ENCODE results near the gene FAM83D. TPM values are rescaled to one million over a fixed set of nuclear protein-coding genes. Genes with fewer than 3 reads are reported as not detected.
A peak's percentile ranks its signal among the peaks of the same experiment; 100 is the strongest.

The FAM83D gene
- polyA plus RNA-seq, 1 donor from 2014 or later = 0.48 TPM

DNA sequence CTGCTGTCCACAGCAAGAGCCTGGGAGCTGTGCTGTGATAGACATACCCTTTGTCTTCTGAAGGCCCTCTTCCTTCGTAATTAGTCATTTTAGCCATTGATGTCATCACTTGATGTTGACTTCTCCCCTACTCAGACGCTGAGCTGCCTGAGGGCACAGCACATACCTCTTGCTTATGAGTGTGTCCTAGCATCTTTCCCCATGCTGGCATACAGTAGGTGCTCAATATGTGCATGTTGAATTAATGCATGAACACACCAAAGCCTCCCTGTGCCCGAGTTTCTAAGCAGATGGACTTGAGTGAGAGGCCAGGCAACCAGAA lies 35.8 kb upstream of the FAM83D start:
- no peaks in the 10 kb centered on the region for H3F3A ChIP-seq (ENCODE audit: insufficient read depth, low read length, poor library complexity, severe bottlenecking)
- H4K20me1 ChIP-seq (ENCODE audit: insufficient read depth) = no peaks in the 10 kb centered on the region
- H3K27me3 ChIP-seq (ENCODE audit: insufficient read depth, low read depth, low read length) = peaks cover 7% of the 10 kb centered on the region
- TF ChIP-seq SMC3 (conservative IDR thresholded peaks at IDR 0.05; ENCODE audit: poor library complexity) (no peak), MXI1 (conservative IDR thresholded peaks at IDR 0.05; ENCODE audit: poor library complexity, severe bottlenecking) (no peak), EP300 (conservative IDR thresholded peaks at IDR 0.05; ENCODE audit: poor library complexity, severe bottlenecking) (no peak), TAF1 (IDR thresholded peaks at IDR 0.05; ENCODE audit: low read depth) (no peak), RAD21 (conservative IDR thresholded peaks at IDR 0.05) (no peak), POLR2AphosphoS5 (IDR thresholded peaks at IDR 0.05) (no peak), EZH2 (IDR thresholded peaks at IDR 0.05; ENCODE audit: borderline replicate concordance, insufficient read depth, low read length, poor library complexity, severe bottlenecking) (no peak)
- TF ChIP-seq, protein P1, sequence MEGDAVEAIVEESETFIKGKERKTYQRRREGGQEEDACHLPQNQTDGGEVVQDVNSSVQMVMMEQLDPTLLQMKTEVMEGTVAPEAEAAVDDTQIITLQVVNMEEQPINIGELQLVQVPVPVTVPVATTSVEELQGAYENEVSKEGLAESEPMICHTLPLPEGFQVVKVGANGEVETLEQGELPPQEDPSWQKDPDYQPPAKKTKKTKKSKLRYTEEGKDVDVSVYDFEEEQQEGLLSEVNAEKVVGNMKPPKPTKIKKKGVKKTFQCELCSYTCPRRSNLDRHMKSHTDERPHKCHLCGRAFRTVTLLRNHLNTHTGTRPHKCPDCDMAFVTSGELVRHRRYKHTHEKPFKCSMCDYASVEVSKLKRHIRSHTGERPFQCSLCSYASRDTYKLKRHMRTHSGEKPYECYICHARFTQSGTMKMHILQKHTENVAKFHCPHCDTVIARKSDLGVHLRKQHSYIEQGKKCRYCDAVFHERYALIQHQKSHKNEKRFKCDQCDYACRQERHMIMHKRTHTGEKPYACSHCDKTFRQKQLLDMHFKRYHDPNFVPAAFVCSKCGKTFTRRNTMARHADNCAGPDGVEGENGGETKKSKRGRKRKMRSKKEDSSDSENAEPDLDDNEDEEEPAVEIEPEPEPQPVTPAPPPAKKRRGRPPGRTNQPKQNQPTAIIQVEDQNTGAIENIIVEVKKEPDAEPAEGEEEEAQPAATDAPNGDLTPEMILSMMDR (IDR thresholded peaks at IDR 0.05; ENCODE audit: poor library complexity, severe bottlenecking) = no peak
- TF ChIP-seq, protein P2, sequence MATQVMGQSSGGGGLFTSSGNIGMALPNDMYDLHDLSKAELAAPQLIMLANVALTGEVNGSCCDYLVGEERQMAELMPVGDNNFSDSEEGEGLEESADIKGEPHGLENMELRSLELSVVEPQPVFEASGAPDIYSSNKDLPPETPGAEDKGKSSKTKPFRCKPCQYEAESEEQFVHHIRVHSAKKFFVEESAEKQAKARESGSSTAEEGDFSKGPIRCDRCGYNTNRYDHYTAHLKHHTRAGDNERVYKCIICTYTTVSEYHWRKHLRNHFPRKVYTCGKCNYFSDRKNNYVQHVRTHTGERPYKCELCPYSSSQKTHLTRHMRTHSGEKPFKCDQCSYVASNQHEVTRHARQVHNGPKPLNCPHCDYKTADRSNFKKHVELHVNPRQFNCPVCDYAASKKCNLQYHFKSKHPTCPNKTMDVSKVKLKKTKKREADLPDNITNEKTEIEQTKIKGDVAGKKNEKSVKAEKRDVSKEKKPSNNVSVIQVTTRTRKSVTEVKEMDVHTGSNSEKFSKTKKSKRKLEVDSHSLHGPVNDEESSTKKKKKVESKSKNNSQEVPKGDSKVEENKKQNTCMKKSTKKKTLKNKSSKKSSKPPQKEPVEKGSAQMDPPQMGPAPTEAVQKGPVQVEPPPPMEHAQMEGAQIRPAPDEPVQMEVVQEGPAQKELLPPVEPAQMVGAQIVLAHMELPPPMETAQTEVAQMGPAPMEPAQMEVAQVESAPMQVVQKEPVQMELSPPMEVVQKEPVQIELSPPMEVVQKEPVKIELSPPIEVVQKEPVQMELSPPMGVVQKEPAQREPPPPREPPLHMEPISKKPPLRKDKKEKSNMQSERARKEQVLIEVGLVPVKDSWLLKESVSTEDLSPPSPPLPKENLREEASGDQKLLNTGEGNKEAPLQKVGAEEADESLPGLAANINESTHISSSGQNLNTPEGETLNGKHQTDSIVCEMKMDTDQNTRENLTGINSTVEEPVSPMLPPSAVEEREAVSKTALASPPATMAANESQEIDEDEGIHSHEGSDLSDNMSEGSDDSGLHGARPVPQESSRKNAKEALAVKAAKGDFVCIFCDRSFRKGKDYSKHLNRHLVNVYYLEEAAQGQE (IDR thresholded peaks at IDR 0.05; ENCODE audit: borderline replicate concordance) = no peak
- H3K9ac ChIP-seq (ENCODE audit: low read length) = no peak overlapping the region
- no peak overlapping the region for H3K27ac ChIP-seq (ENCODE audit: low read length)
- no peak overlapping the region for H3K4me3 ChIP-seq (ENCODE audit: low read length)
- H3K4me2 ChIP-seq (ENCODE audit: low read length) = no peak overlapping the region
- no peaks in the 10 kb centered on the region for H3K36me3 ChIP-seq (ENCODE audit: insufficient read depth, low read length)
- H3K9me3 ChIP-seq (ENCODE audit: low read length) = no peaks in the 10 kb centered on the region
- no peaks in the 10 kb centered on the region for H3K79me2 ChIP-seq (replicated peaks; ENCODE audit: insufficient read depth, low read length)
- H3K9me2 ChIP-seq (ENCODE audit: insufficient read depth, low read length) = no peaks in the 10 kb centered on the region
- no peak overlapping the region for H2AFZ ChIP-seq (ENCODE audit: low read depth, low read length)

DNA sequence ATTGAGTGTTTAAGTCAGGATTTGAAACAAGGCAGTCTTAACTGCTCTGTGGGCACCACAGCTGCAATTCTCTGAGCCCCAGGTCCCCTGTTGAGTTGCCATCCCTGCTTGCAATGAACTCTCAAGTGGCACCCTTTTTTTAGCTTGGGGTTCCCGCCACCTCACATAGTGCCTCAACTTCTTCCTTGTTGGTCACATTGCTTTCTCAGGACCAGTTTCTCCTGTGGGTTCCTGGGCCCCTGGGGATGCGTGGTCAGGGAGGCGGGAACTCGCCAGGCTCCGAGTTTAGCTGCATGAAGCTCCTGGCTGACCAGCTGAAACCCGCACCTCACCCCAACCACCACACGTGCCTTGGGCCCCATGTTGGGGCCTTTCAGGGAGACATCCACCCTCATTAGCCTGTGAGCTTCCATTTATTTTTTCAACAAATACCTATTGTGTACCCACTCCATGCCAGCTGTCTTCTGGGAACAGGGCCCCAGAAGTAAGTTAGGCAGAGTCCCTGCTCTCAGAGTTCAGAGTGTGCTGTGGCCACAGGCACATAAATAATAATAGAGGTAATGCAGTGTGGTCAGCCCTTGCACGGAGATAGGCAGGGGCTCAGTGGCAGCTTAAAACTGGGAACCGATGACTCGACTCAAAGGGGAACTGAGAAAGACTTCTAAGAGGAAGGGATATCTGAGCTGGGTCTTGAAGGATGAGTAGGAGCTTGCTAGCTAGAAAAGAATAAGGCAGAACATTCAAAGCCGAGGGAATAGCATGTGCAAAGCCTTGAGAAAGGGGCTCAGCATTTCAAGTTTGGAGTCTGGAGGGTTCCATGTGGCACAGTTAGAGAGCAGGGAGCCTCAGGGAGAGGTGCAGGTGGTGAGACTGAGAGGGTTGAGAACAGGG lies 33.9 kb upstream of the FAM83D start:
- Histone ChIP-seq H4K20me1 (ENCODE audit: insufficient read depth) (no peaks in the 10 kb centered on the region), H3F3A (ENCODE audit: insufficient read depth, low read length, poor library complexity, severe bottlenecking) (no peaks in the 10 kb centered on the region), H3K9me2 (ENCODE audit: insufficient read depth, low read length) (no peaks in the 10 kb centered on the region), H3K4me3 (ENCODE audit: low read length) (no peak overlapping the region), H3K4me2 (ENCODE audit: low read length) (no peak overlapping the region), H3K27me3 (ENCODE audit: insufficient read depth, low read depth, low read length) (peaks cover 12% of the 10 kb centered on the region), H3K36me3 (ENCODE audit: insufficient read depth, low read length) (no peaks in the 10 kb centered on the region), H3K9me3 (ENCODE audit: low read length) (no peaks in the 10 kb centered on the region), H3K27ac (ENCODE audit: low read length) (peak overlapping the region; percentile 49), H3K79me2 (replicated peaks; ENCODE audit: insufficient read depth, low read length) (no peaks in the 10 kb centered on the region), H3K9ac (ENCODE audit: low read length) (no peak overlapping the region), H2AFZ (ENCODE audit: low read depth, low read length) (no peak overlapping the region)
- TF ChIP-seq EP300 (conservative IDR thresholded peaks at IDR 0.05; ENCODE audit: poor library complexity, severe bottlenecking) (no peak), RAD21 (conservative IDR thresholded peaks at IDR 0.05) (no peak), TAF1 (IDR thresholded peaks at IDR 0.05; ENCODE audit: low read depth) (no peak), EZH2 (IDR thresholded peaks at IDR 0.05; ENCODE audit: borderline replicate concordance, insufficient read depth, low read length, poor library complexity, severe bottlenecking) (no peak), MXI1 (conservative IDR thresholded peaks at IDR 0.05; ENCODE audit: poor library complexity, severe bottlenecking) (no peak), POLR2AphosphoS5 (IDR thresholded peaks at IDR 0.05) (no peak), SMC3 (conservative IDR thresholded peaks at IDR 0.05; ENCODE audit: poor library complexity) (no peak)
- TF ChIP-seq, protein P2 (IDR thresholded peaks at IDR 0.05; ENCODE audit: borderline replicate concordance) = no peak
- TF ChIP-seq, protein P1 (IDR thresholded peaks at IDR 0.05; ENCODE audit: poor library complexity, severe bottlenecking) = no peak
